Loucy (cell line): ENCODE results near the gene PGRMC1.

Experiments
- H2AFZ ChIP-seq: fragments of 200-600 bp; sonication (generic); 2 replicates; pipeline ENCODE4 v1.6.0; 2016; ENCODE audit warnings: antibody characterized with exemption, mild to moderate bottlenecking, low read length, moderate library complexity
- H3F3A ChIP-seq: fragments of 200-600 bp; 2 replicates; pipeline ENCODE4 v1.6.0; 2016; ENCODE audit warnings: antibody characterized with exemption, low read depth, mild to moderate bottlenecking
- H3K27me3 ChIP-seq: fragments of 200-600 bp; sonication (generic); 2 replicates; pipeline ENCODE4 v1.6.1; 2014; ENCODE audit warnings: low read length, mild to moderate bottlenecking; ENCODE audit not compliant: insufficient read depth, poor library complexity, severe bottlenecking
- H3K36me3 ChIP-seq: fragments of 200-600 bp; sonication (generic); 2 replicates; pipeline ENCODE4 v1.6.1; 2016; ENCODE audit warnings: low read length; ENCODE audit not compliant: insufficient read depth
- H3K4me1 ChIP-seq: fragments of 200-600 bp; sonication (generic); 2 replicates; pipeline ENCODE4 v1.5.1; 2014; ENCODE audit warnings: low read length, mild to moderate bottlenecking; ENCODE audit not compliant: insufficient read depth, poor library complexity, severe bottlenecking
- H3K4me2 ChIP-seq: fragments of 200-600 bp; sonication (generic); 2 replicates; pipeline ENCODE4 v1.6.0; 2014; ENCODE audit warnings: antibody characterized with exemption, low read length, low read depth, mild to moderate bottlenecking; ENCODE audit not compliant: poor library complexity, severe bottlenecking
- H3K4me3 ChIP-seq: fragments of 200-600 bp; sonication (generic); 2 replicates; pipeline ENCODE4 v1.5.1; 2014; ENCODE audit warnings: low read length, mild to moderate bottlenecking, mixed read lengths; ENCODE audit not compliant: poor library complexity, severe bottlenecking
- H3K79me2 ChIP-seq: fragments of 200-600 bp; sonication (generic); 2 replicates; pipeline ENCODE4 v1.6.1; 2014; ENCODE audit warnings: low read length; ENCODE audit not compliant: insufficient read depth
- H3K9ac ChIP-seq: fragments of 200-600 bp; sonication (generic); 2 replicates; pipeline ENCODE4 v1.6.0; 2014; ENCODE audit warnings: mild to moderate bottlenecking, low read depth, low read length, moderate library complexity; ENCODE audit not compliant: poor library complexity, severe bottlenecking
- H3K9me2 ChIP-seq: fragments of 200-600 bp; sonication (generic); replicated peaks from 2 replicates; pipeline ENCODE4 v1.6.1; 2016; ENCODE audit warnings: low read depth, low read length, mixed read lengths
- H3K9me3 ChIP-seq: fragments of 200-600 bp; sonication (generic); 2 replicates; pipeline ENCODE4 v1.6.1; 2014; ENCODE audit warnings: mild to moderate bottlenecking, antibody characterized with exemption, low read length, low read depth; ENCODE audit not compliant: insufficient read depth
- H4K20me1 ChIP-seq: fragments of 200-600 bp; sonication (generic); 2 replicates; pipeline ENCODE4 v1.6.0; 2014; ENCODE audit warnings: antibody characterized with exemption, low read length, mild to moderate bottlenecking; ENCODE audit not compliant: insufficient read depth, poor library complexity, severe bottlenecking
- CTCF ChIP-seq: fragments of 200-600 bp; sonication (generic); conservative IDR thresholded peaks from 2 replicates; pipeline ENCODE4 v1.5.1; 2014; ENCODE audit warnings: mild to moderate bottlenecking, antibody characterized with exemption, low read length
- EZH2phosphoT487 ChIP-seq: fragments of 200-600 bp; IDR thresholded peaks from 2 replicates; pipeline ENCODE4 v1.6.1; 2018; ENCODE audit warnings: antibody characterized with exemption, mild to moderate bottlenecking, moderate library complexity, borderline replicate concordance

PGRMC1 gene

GRCh38 chrX:119229253-119229615 lies 6.9 kb upstream of the PGRMC1 start:
- no peak overlapping the region for H3K9ac ChIP-seq
- no peak for TF ChIP-seq EZH2phosphoT487
- no peaks in the 10 kb centered on the region for H3K9me3 ChIP-seq
- H2AFZ ChIP-seq, result no peak overlapping the region
- no peaks in the 10 kb centered on the region for H3K4me1 ChIP-seq
- H3K4me3 ChIP-seq, result no peak overlapping the region
- no peaks in the 10 kb centered on the region for H3K79me2 ChIP-seq
- no peaks in the 10 kb centered on the region for H3K9me2 ChIP-seq
- no peaks in the 10 kb centered on the region for H4K20me1 ChIP-seq
- H3K36me3 ChIP-seq, result no peaks in the 10 kb centered on the region
- no peaks in the 10 kb centered on the region for H3K27me3 ChIP-seq
- H3K4me2 ChIP-seq, result no peak overlapping the region
- no peaks in the 10 kb centered on the region for H3F3A ChIP-seq

- no peaks in the 10 kb centered on the region for H4K20me1 ChIP-seq
- no peak overlapping the region for H3K4me3 ChIP-seq
- no peaks in the 10 kb centered on the region for H3K36me3 ChIP-seq
- H3K79me2 ChIP-seq, result no peaks in the 10 kb centered on the region
- no peaks in the 10 kb centered on the region for H3K9me3 ChIP-seq
- H3K27me3 ChIP-seq, result no peaks in the 10 kb centered on the region
- no peak overlapping the region for H2AFZ ChIP-seq
- no peak overlapping the region for H3K9ac ChIP-seq
- no peaks in the 10 kb centered on the region for H3K9me2 ChIP-seq
- no peaks in the 10 kb centered on the region for H3F3A ChIP-seq
- no peak overlapping the region for H3K4me2 ChIP-seq
- TF ChIP-seq EZH2phosphoT487 (no peak), CTCF (no peak)
- H3K4me1 ChIP-seq, result peaks cover 3% of the 10 kb centered on the region
These were observed 5.2 kb upstream of the PGRMC1 start for GRCh38 chrX:119230850-119231249.

GRCh38 chrX:119231936-119232445 lies 4.1 kb upstream of the PGRMC1 start:
- H3K79me2 ChIP-seq, result peaks cover 6% of the 10 kb centered on the region
- H3K4me3 ChIP-seq, result no peak overlapping the region
- no peaks in the 10 kb centered on the region for H3K9me2 ChIP-seq
- no peak overlapping the region for H3K4me2 ChIP-seq
- no peaks in the 10 kb centered on the region for H3K9me3 ChIP-seq
- no peak overlapping the region for H3K9ac ChIP-seq
- peaks cover 3% of the 10 kb centered on the region for H3K4me1 ChIP-seq
- TF ChIP-seq CTCF (no peak), EZH2phosphoT487 (no peak)
- H2AFZ ChIP-seq, result no peak overlapping the region
- H3K36me3 ChIP-seq, result no peaks in the 10 kb centered on the region
- H3K27me3 ChIP-seq, result no peaks in the 10 kb centered on the region
- no peaks in the 10 kb centered on the region for H4K20me1 ChIP-seq
- H3F3A ChIP-seq, result no peaks in the 10 kb centered on the region

- H2AFZ ChIP-seq, result peak overlapping the region; percentile 91; the same call in 1 of the 2 replicates
- peak overlapping the region; percentile 80 for H3K4me2 ChIP-seq
- H3K4me3 ChIP-seq, result no peak overlapping the region
These were observed 1.0 kb upstream of the PGRMC1 start for GRCh38 chrX:119235051-119235511.

More at GRCh38 chrX:119235051-119235511, 1.0 kb upstream of the PGRMC1 start:
- H3K9me3 ChIP-seq, result no peaks in the 10 kb centered on the region
- peaks cover 28% of the 10 kb centered on the region for H4K20me1 ChIP-seq
- H3K27me3 ChIP-seq, result no peaks in the 10 kb centered on the region
- peaks cover 37% of the 10 kb centered on the region for H3K79me2 ChIP-seq
- no peaks in the 10 kb centered on the region for H3K9me2 ChIP-seq
- H3F3A ChIP-seq, result no peaks in the 10 kb centered on the region
- no peaks in the 10 kb centered on the region for H3K36me3 ChIP-seq
- peaks cover 18% of the 10 kb centered on the region for H3K4me1 ChIP-seq
- peak overlapping the region; percentile 53 for H3K9ac ChIP-seq
- TF ChIP-seq EZH2phosphoT487 (no peak), CTCF (no peak)
